CD4-positive, alpha-beta memory T cell (primary cell): ENCODE results near the gene LRP11. TPM values are rescaled to one million over a fixed set of nuclear protein-coding genes. Genes with fewer than 3 reads are reported as not detected.
"Not testable (repeated sequence)": the region's sequence is repeated elsewhere in the genome, so short reads cannot be mapped to it uniquely, and the experiment has no call there.

Experiments
- CTCF ChIA-PET: fragments of 350-600 bp; sonication (Branson Sonifier 250); formaldehyde crosslinking; loops from one replicate; lab custom pipeline; 2021; ENCODE audit warnings: inconsistent platforms; ENCODE audit not compliant: partially characterized antibody; lab: Charles Lee
- POLR2A ChIA-PET: fragments of 350-600 bp; sonication (Branson Sonifier 250); formaldehyde crosslinking; loops from one replicate; lab custom pipeline; 2021; ENCODE audit not compliant: partially characterized antibody; lab: Charles Lee
- DNase-seq, 5 donors: peaks; one replicate each; pipeline versions ENCODE4 v3.0.0 to v3.0.0-alpha.2; 2020 to 2022; ENCODE audit warnings: mixed read lengths in 1 of 5
- H3K27ac ChIP-seq: one replicate; pipeline ENCODE4 v1.7.0; 2013; ENCODE audit warnings: low read depth, low read length
- H3K27me3 ChIP-seq: 2 replicates; pipeline ENCODE4 v1.7.0; 2013; ENCODE audit warnings: mild to moderate bottlenecking, low read length, moderate library complexity; ENCODE audit not compliant: insufficient read depth
- H3K36me3 ChIP-seq: 2 replicates; pipeline ENCODE4 v1.7.0; 2013; ENCODE audit warnings: mild to moderate bottlenecking, low read length, moderate library complexity; ENCODE audit not compliant: insufficient read depth
- H3K4me1 ChIP-seq: 2 replicates; pipeline ENCODE4 v1.7.0; 2013; ENCODE audit warnings: mild to moderate bottlenecking, low read length, moderate library complexity; ENCODE audit not compliant: insufficient read depth
- H3K4me3 ChIP-seq, 2 donors: one replicate each; pipeline ENCODE4 v1.7.0; 2013; ENCODE audit warnings: low read length in 2 of 2, mild to moderate bottlenecking in 1 of 2
- H3K9me3 ChIP-seq, 2 donors: one replicate each; pipeline ENCODE4 v1.7.0; 2013; ENCODE audit warnings: low read length in 2 of 2, control low read depth in 1 of 2; ENCODE audit not compliant: control insufficient read depth in 1 of 2
- H3K27ac Mint-ChIP-seq, 7 donors: one replicate each; pipeline ENCODE4 v1.8.0; 2020 to 2021; ENCODE audit warnings: mixed read lengths in 7 of 7, mild to moderate bottlenecking in 6 of 7, inconsistent platforms in 3 of 7, moderate library complexity in 3 of 7
- H3K27me3 Mint-ChIP-seq, 2 donors: one replicate each; pipeline ENCODE4 v1.8.0; 2020 to 2021; ENCODE audit warnings: mixed read lengths in 2 of 2
- H3K36me3 Mint-ChIP-seq, 2 donors: one replicate each; pipeline ENCODE4 v1.8.0; 2020 to 2021; ENCODE audit warnings: mixed read lengths in 2 of 2, inconsistent platforms in 1 of 2, mild to moderate bottlenecking in 1 of 2
- H3K4me1 Mint-ChIP-seq, 4 donors: one replicate each; pipeline ENCODE4 v1.8.0; 2020 to 2021; ENCODE audit warnings: mixed read lengths in 4 of 4, mild to moderate bottlenecking in 1 of 4
- H3K4me3 Mint-ChIP-seq, 8 donors: one replicate each; pipeline ENCODE4 v1.8.0; 2020 to 2021; ENCODE audit warnings: mixed read lengths in 8 of 8, mild to moderate bottlenecking in 7 of 8, moderate library complexity in 6 of 8, inconsistent platforms in 3 of 8
- H3K9me3 Mint-ChIP-seq, 8 donors: one replicate each; pipeline ENCODE4 v1.8.0; 2020 to 2021; ENCODE audit warnings: mixed read lengths in 8 of 8, mild to moderate bottlenecking in 5 of 8, inconsistent platforms in 3 of 8, moderate library complexity in 1 of 8
- intact Hi-C: fragments of 100-400 bp; cut with micrococcal nuclease; formaldehyde crosslinking; loops from one replicate; pipeline ENCODE4 v1.15.1; 2023
- polyA plus RNA-seq, 2 donors: library from polyadenylated mRNA; unstranded; fragments of 300-500 nt; fragmentation: Illumina TruSeq; gene quantifications; one replicate each; pipeline ENCODE4 v1.2.3, GENCODE V29; 2021
- total RNA-seq, 2 experiments: library from RNA; stranded (reverse); gene quantifications; one replicate each; pipeline ENCODE4 v1.2.3, GENCODE V29; 2021

Gene LRP11
- total and polyA plus RNA-seq, 4 experiments from 2014 or later: 1.2 to 5.6 (median 3.0) TPM

DNA sequence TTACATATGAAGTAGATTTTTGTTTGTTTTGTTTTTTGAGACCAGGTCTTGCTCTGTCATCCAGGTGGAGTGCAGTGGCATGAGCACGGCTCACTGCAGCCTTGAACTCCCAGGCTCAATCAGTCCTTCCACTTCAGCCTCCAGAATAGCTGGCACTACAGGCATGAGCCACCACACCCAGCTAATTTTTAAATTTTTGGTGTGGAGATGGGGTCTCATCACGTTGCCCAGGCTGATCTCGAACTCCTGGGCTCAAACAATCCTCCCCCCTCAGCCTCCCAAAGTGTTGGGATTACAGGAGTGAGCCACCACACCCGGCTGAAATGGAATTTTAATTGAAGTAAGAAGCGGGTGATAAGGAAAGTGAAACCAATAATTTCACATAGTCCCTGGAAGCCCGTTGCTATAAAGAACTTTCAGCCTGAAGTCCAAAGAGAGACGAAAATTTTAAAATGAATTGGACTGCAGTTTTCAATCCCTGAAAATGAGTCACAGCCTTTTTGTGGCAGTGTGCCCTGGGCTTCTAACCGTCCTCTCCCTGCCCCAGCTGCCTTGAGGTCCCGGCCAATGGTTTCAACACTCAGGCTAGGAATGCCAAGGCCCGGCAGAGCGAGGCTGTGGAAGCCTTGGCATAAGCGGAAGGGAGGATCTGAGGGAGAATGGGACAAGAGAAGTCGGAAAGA is 33.0 kb upstream of the LRP11 start:
- ChIA-PET CTCF (interaction anchor here (0.8 to 1.1 kb wide), 2 partner anchors 8 to 62 kb away, joined by 3 read pairs; no protein-coding TSS in a partner anchor), POLR2A (no interaction called here)
- Mint-ChIP-seq H3K9me3 (no peaks in the 10 kb centered on the region), H3K4me3 (peak overlapping the region in 7 of 8 donors; percentile 14 to 69 (median 58)), H3K27ac (peak overlapping the region in 3 of 7 donors; percentile 48 to 76 (median 67)), H3K36me3 (no peaks in the 10 kb centered on the region), H3K27me3 (peaks cover 0 to 5% of the 10 kb centered on the region in 2 donors), H3K4me1 (peaks cover 14 to 31% (median 20%) of the 10 kb centered on the region in 4 donors)
- no peaks in the 10 kb centered on the region for H3K27me3 ChIP-seq
- no peak for DNase-seq
- no peak overlapping the region for H3K4me3 ChIP-seq
- H3K36me3 ChIP-seq: no peaks in the 10 kb centered on the region
- H3K9me3 ChIP-seq: no peaks in the 10 kb centered on the region
- no peak overlapping the region for H3K27ac ChIP-seq
- peaks cover 28% of the 10 kb centered on the region for H3K4me1 ChIP-seq
- intact Hi-C loops: no loop called here

DNA sequence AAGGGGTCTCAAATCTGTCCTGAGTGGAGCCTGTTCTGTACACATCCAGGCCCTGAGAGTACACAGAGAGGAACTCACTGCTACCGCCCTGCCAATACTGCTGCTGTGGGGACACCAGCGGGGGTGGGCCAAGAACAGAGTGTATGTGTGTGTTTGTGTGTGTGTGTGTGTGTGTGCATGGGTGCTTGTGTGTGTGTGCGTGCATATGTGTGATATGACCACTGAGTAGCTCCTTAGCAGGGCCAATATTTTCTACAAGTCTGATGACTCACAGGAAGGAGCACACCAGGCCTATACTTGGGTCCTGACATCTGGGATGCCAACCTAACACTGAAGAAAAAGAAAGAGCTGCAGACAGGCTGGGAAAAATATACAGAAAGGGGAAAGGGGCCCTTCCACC is 32.3 kb upstream of the LRP11 start:
- peak overlapping the region in 3 of 7 donors; percentile 48 to 76 (median 62) for H3K27ac Mint-ChIP-seq
- POLR2A ChIA-PET: no interaction called here
- H3K27ac ChIP-seq: no peak overlapping the region

DNA sequence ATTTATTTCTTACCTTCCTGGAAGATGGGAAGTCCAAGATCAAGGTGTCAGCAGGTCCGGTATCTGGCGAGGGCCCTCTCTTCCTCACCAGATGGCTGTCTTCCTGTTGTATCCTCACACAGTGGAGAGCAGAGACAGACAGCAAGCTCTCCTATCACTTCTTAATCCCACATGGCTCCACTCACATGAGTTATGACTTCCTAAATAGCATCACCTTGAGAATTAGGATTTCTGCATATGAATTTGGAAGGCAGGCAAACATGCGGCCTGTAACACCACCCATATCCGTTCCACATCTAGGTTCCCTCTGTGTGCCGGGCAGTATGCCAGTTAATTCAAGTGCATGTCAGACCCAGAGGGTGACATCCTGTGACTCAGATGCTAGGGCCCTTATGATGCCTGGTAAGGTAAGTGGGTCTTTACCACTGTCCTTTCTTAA is 31.7 kb upstream of the LRP11 start:
- CTCF ChIA-PET: no interaction called here
- no peaks in the 10 kb centered on the region for H3K9me3 Mint-ChIP-seq
- DNase-seq: peak; percentile 24 to 74 (median 51)
- no peak overlapping the region for H3K4me3 ChIP-seq
- H3K36me3 Mint-ChIP-seq: no peaks in the 10 kb centered on the region
- H3K27me3 Mint-ChIP-seq: peaks cover 0 to 4% of the 10 kb centered on the region in 2 donors
- H3K4me1 Mint-ChIP-seq: peaks cover 14 to 31% (median 20%) of the 10 kb centered on the region in 4 donors
- H3K27me3 ChIP-seq: no peaks in the 10 kb centered on the region
- H3K27ac Mint-ChIP-seq: peak overlapping the region in 3 of 7 donors; percentile 34 to 77 (median 62)
- H3K36me3 ChIP-seq: no peaks in the 10 kb centered on the region
- H3K4me1 ChIP-seq: peaks cover 28% of the 10 kb centered on the region
- no peak overlapping the region for H3K27ac ChIP-seq
- POLR2A ChIA-PET: no interaction called here
- intact Hi-C loops: no loop called here
- H3K4me3 Mint-ChIP-seq: peak overlapping the region in 2 of 8 donors; percentile 33 to 57
- no peaks in the 10 kb centered on the region for H3K9me3 ChIP-seq

More for the DNA sequence above, 32.3 kb upstream of the LRP11 start:
- Histone ChIP-seq H3K9me3 (no peaks in the 10 kb centered on the region), H3K4me1 (peaks cover 28% of the 10 kb centered on the region), H3K36me3 (no peaks in the 10 kb centered on the region), H3K4me3 (no peak overlapping the region), H3K27me3 (no peaks in the 10 kb centered on the region)
- H3K36me3 Mint-ChIP-seq: no peaks in the 10 kb centered on the region
- H3K4me1 Mint-ChIP-seq: peaks cover 14 to 31% (median 20%) of the 10 kb centered on the region in 4 donors
- CTCF ChIA-PET: interaction anchor here (0.8 to 1.1 kb wide), 2 partner anchors 8 to 61 kb away, joined by 3 read pairs; no protein-coding TSS in a partner anchor
- H3K4me3 Mint-ChIP-seq: peak overlapping the region in 6 of 8 donors; percentile 5 to 63 (median 37)
- no peak for DNase-seq
- H3K27me3 Mint-ChIP-seq: peaks cover 0 to 4% of the 10 kb centered on the region in 2 donors
- no peaks in the 10 kb centered on the region for H3K9me3 Mint-ChIP-seq
- intact Hi-C loops: no loop called here

DNA sequence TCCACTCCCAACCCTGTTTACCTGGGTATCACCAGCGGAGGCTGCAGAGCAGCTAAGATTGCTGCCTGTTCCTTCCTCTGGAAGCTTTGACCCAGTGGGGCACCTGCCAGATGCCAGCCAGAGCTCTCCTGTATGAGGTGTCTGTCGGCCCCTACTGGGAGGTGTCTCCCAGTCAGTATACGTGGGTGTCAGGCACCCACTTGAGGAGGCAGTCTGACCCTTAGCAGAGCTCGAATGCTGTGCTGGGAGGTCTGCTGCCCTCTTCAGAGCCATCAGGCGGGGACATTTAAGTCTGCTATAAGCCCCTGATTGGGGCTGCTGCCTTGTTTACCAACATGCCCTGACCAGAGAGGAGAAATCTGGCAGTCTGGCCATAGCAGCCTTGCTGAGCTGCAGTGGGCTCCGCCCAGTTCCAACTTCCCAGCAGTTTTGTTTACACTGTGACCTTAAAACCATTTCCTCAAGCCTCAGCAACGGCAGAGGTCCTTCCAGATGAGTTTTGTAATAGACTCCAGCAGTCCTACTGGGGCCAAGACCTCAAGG is 31.0 kb upstream of the LRP11 start:
- POLR2A ChIA-PET: no interaction called here
- DNase-seq: no peak
- Mint-ChIP-seq H3K4me3 (no peak overlapping the region), H3K27ac (no peak overlapping the region), H3K36me3 (no peaks in the 10 kb centered on the region), H3K9me3 (no peaks in the 10 kb centered on the region), H3K27me3 (peaks cover 0 to 4% of the 10 kb centered on the region in 2 donors), H3K4me1 (peaks cover 14 to 31% (median 20%) of the 10 kb centered on the region in 4 donors)
- H3K36me3 ChIP-seq: no peaks in the 10 kb centered on the region
- H3K4me1 ChIP-seq: peaks cover 28% of the 10 kb centered on the region
- CTCF ChIA-PET: interaction anchor here (0.6 kb wide), 1 partner anchor 130 kb away, joined by 3 read pairs; no protein-coding TSS in a partner anchor
- no peaks in the 10 kb centered on the region for H3K9me3 ChIP-seq
- no peaks in the 10 kb centered on the region for H3K27me3 ChIP-seq
- H3K27ac ChIP-seq: no peak overlapping the region
- intact Hi-C loops: no loop called here
- no peak overlapping the region for H3K4me3 ChIP-seq

DNA sequence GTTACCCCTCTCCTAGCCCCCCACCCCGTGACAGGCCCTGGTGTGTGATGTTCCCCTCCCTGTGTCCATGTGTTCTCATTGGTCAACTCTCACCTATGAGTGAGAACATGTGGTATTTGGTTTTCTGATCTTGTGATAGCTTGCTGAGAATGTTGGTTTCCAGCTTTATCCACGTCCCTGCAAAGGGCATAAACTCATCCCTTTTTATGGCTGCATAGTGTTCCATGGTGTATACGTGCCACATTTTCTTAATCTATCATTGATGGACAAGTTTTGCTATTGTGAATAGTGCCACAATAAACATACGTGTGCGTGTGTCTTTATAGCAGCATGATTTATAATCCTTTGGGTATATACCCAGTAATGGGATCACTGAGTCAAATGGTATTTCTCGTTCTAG is 27.7 kb upstream of the LRP11 start:
- H3K36me3 Mint-ChIP-seq, DNase-seq, H3K27me3 Mint-ChIP-seq, POLR2A ChIA-PET, CTCF ChIA-PET, H3K9me3 ChIP-seq, H3K4me3 Mint-ChIP-seq, H3K4me3 ChIP-seq, H3K36me3 ChIP-seq, intact Hi-C loops, H3K9me3 Mint-ChIP-seq, H3K27ac ChIP-seq, H3K27me3 ChIP-seq: not testable (repeated sequence)
- H3K27ac Mint-ChIP-seq: peak overlapping the region in 1 of 7 donors; percentile 79
- peaks cover 10 to 14% (median 12%) of the 10 kb centered on the region in 4 donors for H3K4me1 Mint-ChIP-seq
- H3K4me1 ChIP-seq: peaks cover 19% of the 10 kb centered on the region

DNA sequence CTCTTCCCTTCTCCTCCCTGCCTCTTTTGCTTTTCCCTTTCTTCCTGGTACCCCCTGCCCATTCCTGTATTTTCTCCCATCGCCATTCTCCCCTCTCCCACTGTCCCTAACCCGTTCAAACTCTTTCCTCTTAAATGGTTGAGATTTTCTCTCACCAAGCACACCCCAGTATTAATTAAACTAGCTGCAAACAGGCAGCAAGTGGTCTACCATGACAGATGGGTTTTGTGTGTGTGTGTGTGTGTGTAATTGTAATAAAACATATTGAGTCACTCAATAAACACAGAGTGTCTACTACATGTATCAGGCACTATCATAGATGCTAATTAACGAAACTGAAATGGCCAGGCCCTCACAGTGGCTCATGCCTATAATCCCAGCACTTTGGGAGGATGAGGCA is 27.1 kb upstream of the LRP11 start:
- ChIA-PET POLR2A (no interaction called here), CTCF (no interaction called here)
- Mint-ChIP-seq H3K9me3 (no peaks in the 10 kb centered on the region), H3K27ac (no peak overlapping the region), H3K4me1 (peaks cover 6 to 8% (median 8%) of the 10 kb centered on the region in 4 donors), H3K27me3 (peaks cover 7 to 8% of the 10 kb centered on the region in 2 donors), H3K36me3 (no peaks in the 10 kb centered on the region), H3K4me3 (no peak overlapping the region)
- H3K4me3 ChIP-seq: no peak overlapping the region
- no peaks in the 10 kb centered on the region for H3K36me3 ChIP-seq
- intact Hi-C loops: no loop called here
- DNase-seq: no peak
- no peaks in the 10 kb centered on the region for H3K9me3 ChIP-seq
- H3K4me1 ChIP-seq: peaks cover 12% of the 10 kb centered on the region
- H3K27ac ChIP-seq: no peak overlapping the region
- no peaks in the 10 kb centered on the region for H3K27me3 ChIP-seq

DNA sequence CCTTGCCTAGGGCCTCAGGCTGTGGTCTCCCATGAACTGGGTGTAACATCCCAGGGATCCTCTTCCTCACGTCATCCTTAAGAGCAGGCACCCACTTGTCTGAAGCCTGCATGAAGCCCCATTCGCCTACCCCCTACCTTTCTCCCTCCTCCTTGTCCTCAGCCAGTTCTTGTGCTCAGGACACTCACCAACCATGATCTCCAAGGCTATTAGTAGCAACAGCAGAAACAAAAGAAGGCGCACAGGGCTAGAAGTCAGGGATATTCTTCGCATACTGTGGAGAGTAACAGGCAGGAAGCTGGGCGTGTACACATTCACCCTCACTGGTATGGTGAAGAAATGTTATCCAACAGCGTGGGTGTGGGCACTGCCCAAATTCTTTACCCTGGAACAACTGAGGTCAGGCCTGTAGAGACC is 26.5 kb upstream of the LRP11 start:
- Mint-ChIP-seq H3K27ac (no peak overlapping the region), H3K27me3 (peaks cover 7 to 8% of the 10 kb centered on the region in 2 donors), H3K4me1 (peaks cover 1 to 2% (median 2%) of the 10 kb centered on the region in 4 donors), H3K36me3 (no peaks in the 10 kb centered on the region), H3K9me3 (no peaks in the 10 kb centered on the region), H3K4me3 (no peak overlapping the region)
- intact Hi-C loops: no loop called here
- POLR2A ChIA-PET: no interaction called here
- CTCF ChIA-PET: no interaction called here
- Histone ChIP-seq H3K27me3 (no peaks in the 10 kb centered on the region), H3K36me3 (no peaks in the 10 kb centered on the region), H3K4me3 (no peak overlapping the region), H3K9me3 (no peaks in the 10 kb centered on the region), H3K27ac (no peak overlapping the region), H3K4me1 (peaks cover 6% of the 10 kb centered on the region)
- no peak for DNase-seq
